Mammary epithelial cell (primary cell): ENCODE data around the gene DDC.

Source experiments
- EZH2 ChIP-seq: IDR thresholded peaks from 2 replicates; pipeline ENCODE4 v1.6.1; 2012; ENCODE audit warnings: low read length, inconsistent platforms, borderline replicate concordance
- TF ChIP-seq, protein P1 (sequence below), 2 donors: IDR thresholded peaks in 1 of 2; conservative IDR thresholded peaks in 1 of 2; 2 replicates each; pipeline ENCODE4 v1.5.1; 2011 to 2012; ENCODE audit warnings: inconsistent platforms in 2 of 2, low read length in 2 of 2, mild to moderate bottlenecking in 2 of 2, control low read depth in 1 of 2, low read depth in 1 of 2; ENCODE audit not compliant: insufficient read depth in 1 of 2; ENCODE audit errors: extremely low read depth in 1 of 2

DNA sequence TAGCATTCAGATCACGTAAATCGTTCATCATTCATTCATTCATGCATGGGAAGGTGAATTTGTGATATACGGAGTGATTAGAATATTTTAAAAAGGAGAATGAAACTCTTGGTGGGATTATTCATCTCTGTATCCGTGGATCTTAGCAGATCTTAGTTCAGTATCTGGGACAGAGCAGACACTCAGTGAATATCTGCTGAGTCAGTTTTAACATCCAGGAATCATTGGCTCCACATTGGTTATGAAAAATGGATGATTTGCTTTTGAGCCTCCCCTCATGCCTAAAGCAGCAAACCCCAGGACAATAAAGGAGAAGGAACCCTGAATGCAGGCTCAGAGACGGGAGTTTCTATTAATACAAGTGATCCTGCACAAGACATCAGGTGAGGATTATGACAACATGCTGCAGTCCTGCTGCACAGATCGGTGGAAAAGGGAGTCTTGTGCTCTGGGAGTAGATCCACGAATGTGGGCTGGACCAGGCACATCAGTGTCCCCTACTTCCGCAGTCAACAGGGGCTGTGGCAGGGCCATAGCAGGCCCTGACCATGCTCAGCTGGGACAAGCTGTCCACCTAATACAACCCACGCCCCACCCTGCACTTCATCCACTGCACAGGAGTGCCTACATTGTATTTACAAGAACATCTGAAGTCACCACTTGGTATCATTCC, 88.1 kb downstream of the DDC start:
- TF ChIP-seq, protein P1, sequence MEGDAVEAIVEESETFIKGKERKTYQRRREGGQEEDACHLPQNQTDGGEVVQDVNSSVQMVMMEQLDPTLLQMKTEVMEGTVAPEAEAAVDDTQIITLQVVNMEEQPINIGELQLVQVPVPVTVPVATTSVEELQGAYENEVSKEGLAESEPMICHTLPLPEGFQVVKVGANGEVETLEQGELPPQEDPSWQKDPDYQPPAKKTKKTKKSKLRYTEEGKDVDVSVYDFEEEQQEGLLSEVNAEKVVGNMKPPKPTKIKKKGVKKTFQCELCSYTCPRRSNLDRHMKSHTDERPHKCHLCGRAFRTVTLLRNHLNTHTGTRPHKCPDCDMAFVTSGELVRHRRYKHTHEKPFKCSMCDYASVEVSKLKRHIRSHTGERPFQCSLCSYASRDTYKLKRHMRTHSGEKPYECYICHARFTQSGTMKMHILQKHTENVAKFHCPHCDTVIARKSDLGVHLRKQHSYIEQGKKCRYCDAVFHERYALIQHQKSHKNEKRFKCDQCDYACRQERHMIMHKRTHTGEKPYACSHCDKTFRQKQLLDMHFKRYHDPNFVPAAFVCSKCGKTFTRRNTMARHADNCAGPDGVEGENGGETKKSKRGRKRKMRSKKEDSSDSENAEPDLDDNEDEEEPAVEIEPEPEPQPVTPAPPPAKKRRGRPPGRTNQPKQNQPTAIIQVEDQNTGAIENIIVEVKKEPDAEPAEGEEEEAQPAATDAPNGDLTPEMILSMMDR (conservative IDR thresholded peaks at IDR 0.05 in 1 of 2, IDR thresholded peaks at IDR 0.05 in 1 of 2; ENCODE audit: extremely low read depth in 1 of 2, insufficient read depth in 1 of 2, low read depth in 1 of 2, low read length in 2 of 2): no peak
- TF ChIP-seq EZH2: no peak
